SH-SY5Y (cell line): ENCODE measurements around the gene RERE.

ENCODE experiments used
- GATA2 ChIP-seq: IDR thresholded peaks from 2 replicates; pipeline ENCODE4 v1.6.1; 2011; ENCODE audit warnings: mild to moderate bottlenecking, low read depth, low read length
- GATA3 ChIP-seq: IDR thresholded peaks from 2 replicates; pipeline ENCODE4 v1.6.1; 2011; ENCODE audit warnings: low read depth, mild to moderate bottlenecking, low read length, moderate library complexity

GRCh38 chr1:8627728-8628127 lies 189.7 kb downstream of the RERE start:
- TF ChIP-seq GATA3 = no peak
- no peak for TF ChIP-seq GATA2
